Kasumi-1 (cell line): ENCODE results near the gene PASD1.
"Not testable (repeated sequence)": the region's sequence is repeated elsewhere in the genome, so short reads cannot be mapped to it uniquely, and the experiment has no call there.

ENCODE experiments used
- DNase-seq, 2 experiments: peaks; one replicate each; lab custom pipeline; 2025; lab: John Stamatoyannopoulos, UW

PASD1 gene

DNA sequence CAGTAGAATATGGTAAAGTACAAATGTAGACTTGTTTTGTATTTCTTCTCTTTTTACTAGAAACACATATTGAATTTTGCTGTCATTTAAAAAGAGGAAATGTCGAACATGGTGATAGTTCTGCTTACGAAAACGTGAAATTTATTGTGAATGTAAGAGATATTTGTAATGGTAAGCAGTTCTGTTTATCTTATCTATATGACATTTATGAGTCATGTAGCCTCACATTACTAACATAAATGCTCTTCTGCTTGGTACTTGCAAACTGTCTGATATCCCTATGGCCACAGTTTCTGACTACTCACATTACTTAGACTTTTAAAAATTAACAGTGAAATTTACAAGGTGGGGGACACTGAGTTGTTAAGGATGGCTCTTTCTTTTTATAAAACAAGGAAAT, 57.9 kb downstream of the PASD1 start:
- DNase-seq, result no peak

DNA sequence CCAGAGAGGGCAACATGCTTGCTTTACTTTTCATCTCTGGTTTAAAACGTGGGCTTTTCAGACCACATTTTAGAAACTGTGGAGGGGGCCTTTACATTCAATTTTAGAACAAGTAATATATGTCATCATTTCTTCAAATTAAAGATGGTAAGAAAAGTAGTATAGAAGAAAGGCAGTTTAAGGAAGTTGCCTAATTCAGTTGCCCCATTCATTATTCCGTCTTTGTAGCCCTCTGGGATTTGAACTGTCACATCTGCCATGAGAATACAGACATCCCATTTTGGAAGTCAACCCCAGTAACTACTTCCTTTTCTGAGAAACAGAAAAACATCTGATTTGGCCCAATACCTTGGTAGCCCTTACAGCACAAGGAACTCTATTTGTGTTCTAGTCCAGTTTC, 61.2 kb downstream of the PASD1 start:
- no peak for DNase-seq

DNA sequence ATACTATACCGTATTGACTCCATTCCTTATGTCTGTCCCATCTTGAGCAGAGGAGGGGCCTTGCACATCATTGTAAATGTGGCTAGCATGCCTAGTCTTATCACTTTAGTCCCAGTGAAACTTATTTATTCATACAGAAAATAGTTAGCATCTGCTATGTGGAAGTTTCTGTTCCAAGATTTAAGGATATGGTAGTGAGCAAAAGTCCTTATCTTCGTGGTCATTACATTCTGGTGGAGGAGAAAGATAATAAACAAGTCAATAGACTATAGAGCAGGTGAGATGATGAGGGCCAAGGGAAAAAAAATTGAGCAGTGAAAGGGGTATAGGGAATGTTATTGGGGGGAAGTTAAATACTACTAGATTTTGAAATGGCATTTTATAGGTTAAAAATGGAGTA, 68.3 kb downstream of the PASD1 start:
- DNase-seq, result no peak

DNA sequence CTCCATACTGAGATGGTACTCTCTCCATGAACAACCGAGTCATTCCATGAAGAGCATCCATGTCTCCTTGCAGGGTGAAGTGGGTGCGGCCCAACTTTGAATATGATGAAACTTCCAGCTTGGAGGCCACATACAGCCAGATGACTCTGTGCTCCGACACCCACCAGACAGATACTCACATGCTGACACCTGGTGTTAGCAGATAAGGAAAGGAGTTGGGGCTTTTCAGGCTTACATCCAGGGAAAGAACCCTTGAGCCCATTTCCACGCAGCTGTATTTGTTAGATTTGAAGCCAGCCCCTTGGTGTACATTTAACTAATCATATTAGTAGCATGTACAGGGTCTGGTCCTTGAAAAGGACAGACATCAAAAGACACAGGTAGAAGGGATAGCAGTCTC, 69.7 kb downstream of the PASD1 start:
- DNase-seq, result no peak

DNA sequence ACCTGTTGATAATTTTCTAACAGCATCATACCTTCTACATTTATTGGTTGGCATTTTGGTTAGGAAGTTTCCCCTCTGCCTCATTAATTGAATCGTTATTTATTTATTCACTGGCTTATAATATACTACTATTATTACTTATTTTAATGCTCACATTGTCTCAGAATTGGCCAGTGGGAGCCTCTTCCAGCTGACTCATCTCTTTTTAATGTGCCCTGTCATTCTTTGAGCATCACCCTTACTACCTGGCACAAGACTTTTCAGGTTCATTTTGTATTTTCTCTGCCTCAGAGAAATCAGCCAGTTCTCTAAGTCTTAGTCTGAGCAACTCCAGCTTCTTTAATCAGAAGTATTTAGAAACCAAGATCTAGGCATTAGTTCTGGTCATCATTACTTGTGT, 71.5 kb downstream of the PASD1 start:
- DNase-seq, result no peak

DNA sequence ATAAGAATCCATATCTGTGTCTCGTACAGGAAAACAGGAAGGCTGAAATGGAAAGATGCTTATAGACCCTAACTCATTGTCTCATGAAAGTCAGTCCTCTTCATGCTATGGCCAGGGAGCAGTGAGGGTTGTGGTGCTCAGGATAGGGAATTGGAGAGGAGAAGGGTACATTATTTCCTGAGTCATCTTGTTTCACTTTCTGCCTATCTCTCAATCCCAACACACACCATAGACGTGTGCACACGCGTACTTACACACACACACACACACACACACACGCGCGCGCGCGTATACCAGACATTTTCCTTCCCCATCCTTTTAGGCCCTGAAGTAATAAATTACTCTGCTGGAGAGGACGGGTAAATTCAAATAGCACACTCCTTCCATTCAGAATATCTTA, 78.1 kb downstream of the PASD1 start:
- no peak for DNase-seq

DNA sequence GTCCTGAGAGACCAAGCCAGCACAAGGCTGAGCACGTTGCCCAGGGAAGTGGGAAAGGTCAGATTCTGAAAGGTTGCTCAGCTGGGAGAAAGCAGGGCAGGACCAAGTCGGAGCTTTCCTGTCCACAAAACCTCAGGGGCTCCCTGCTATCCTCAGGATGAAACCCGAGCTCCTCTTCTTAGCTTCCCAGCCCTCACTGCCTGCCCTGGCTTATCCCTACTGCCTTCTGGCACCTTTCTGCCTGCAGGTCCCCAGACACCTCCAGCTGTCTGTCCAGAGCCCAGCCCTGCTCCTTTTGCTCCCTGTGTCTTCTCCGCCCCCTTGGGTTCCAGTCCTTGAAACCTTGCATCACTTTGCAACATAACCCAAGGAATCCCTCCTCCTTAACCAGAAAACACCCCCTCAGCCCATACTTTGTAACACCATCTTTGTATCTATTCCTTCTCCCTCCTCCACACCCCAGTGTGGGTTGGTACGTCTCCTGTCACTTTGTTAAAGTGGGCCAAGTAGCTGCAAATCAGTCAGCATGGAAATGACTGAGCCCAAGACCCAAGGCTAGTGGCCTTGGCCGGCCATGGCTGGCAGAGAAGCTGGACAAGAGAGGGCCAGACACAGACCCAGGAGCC, 111.8 kb downstream of the PASD1 start:
- DNase-seq, result no peak

DNA sequence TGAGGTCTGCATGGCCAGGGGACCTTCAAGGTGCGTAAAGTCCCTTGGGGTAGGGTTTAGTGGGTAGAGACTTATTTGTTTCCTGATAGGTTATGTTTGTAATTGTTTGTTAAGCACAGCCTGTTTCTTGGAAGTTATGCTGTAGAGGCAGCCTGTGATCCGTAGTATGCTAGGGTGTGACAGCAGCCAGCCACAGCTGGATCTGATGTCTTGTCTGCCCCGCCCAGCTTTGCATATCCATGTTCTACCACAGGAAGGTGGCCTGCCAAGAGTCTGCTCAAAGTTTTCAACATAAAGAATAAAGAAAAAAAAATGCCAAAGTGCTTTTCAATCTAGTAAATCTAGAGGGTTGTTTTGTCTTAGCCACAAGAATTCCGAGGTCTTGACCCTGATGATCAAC, 112.7 kb downstream of the PASD1 start:
- DNase-seq, result no peak

DNA sequence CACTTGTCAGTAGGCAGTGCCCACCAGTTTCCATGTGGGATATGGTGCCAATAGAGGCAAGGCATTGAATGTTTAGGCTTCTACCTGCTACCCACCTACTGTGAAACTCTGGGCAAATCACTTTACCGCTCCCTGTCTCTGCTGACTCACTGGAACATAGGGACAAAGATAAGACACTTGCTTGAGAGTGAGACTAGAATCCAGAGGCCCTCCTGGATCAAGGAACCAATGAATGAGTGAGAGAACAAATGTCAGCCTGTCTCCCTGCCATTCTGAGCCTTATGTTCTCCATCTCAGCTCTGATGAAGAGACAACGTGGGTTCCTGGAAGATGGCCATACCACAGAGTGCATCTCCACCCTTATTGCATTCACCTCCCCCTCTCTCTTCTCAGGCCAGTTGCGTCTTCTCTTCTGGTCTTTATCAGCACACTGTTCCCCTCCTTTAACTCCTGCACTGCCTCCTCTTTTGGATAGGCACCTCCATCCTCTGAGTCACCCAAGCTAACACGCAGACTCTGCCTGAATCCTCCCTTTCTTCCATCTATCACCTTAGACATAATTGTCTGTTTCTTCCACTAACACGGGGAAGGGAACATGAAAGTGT, 116.4 kb downstream of the PASD1 start:
- no peak for DNase-seq

DNA sequence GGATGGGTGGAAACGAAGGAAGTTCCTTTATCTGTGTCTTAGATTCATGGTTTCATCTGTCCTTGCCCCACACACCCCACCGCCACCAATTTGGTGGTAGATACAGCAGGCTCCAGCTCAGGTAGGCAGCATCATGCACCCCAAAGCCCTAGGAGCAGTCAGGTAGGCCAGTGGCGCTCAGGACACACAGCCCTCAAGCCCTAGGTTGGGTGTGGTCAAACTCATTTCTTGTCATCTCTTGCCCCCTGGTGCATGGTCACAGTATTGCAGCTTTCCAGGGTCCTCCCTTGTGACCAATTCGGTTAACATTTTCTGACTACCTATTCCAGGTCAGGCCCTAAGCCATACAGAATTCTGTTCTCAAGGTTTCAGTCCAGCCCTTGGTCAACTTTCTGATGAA, 117.3 kb downstream of the PASD1 start:
- peak; percentile 7 to 30 for DNase-seq

DNA sequence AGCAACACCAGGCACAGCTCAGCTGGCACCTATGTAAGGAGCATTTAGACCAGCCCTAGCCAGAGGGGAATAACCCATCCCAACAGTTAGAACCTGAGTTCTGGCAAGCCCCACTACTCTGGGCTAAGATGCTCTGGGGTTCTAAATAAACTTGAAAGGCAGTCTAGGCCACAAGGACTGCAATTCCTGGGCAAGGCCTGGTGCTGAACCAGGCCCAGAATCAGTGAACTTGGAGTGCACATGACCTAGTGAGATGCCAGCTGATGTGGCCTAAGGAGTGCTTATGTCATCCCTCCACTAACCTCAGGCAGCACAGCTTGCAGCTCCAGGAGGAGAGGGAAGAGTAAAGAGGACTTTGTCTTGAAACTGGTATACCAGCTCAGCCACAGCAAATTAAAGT, 124.2 kb downstream of the PASD1 start:
- DNase-seq, result no peak

DNA sequence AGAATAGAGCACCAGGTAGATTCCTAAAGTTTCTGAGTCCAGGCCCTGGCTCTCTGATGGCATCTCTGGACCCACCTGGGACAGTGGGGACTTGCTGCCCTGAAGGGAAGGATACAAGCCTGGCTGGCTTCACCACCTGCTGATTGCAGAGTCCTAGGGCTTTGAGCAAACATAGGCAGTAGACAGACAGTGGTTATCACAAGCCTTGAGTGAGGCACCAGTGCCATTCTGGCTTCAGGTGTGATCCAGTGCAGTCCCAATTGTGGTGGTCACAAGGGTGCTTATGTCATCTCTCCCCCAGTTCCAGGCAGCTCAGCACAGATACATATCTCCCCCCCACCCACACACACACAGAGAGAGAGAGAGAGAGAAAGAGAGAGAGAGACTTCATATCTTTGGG, 125.2 kb downstream of the PASD1 start:
- no peak for DNase-seq

DNA sequence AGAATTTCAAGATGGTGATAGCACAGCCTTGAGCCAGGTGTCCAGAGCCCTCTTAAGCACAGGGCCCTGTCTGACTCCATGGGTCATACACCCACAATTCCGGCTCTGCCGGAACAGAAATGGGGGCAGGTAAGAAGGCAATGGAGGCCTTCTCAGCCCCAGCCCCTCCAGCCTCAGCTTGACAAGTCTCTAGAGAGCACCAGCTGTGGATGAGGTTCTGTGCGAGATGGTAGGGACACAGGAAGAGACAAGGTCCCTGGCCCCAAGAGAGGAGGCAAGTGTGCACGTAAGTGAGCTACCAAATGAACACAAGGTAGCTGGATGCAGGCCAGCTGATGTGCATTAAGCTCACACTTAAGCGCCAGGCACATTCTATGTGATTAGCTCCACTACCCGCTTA, 129.3 kb downstream of the PASD1 start:
- DNase-seq, result no peak

DNA sequence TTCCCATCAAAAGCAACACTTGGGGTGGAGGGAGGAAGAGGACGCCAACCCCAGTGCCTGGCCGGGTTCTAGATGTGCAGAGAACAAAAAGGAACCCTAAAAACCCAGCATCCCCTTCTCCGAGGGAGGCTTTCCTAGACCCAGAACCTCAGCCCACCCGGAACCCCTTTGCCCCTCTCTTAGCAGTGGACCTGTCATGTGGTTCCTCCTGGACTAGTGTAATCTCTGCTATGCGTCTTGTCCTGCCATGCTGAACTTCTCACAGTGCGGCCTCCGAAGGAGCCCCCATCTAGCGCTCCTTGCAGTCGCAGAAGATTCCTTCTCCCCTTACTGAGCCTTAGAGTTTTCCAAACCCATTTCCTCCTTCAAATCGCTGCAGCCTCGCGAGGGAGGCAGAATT, 130.6 kb downstream of the PASD1 start:
- no peak for DNase-seq

DNA sequence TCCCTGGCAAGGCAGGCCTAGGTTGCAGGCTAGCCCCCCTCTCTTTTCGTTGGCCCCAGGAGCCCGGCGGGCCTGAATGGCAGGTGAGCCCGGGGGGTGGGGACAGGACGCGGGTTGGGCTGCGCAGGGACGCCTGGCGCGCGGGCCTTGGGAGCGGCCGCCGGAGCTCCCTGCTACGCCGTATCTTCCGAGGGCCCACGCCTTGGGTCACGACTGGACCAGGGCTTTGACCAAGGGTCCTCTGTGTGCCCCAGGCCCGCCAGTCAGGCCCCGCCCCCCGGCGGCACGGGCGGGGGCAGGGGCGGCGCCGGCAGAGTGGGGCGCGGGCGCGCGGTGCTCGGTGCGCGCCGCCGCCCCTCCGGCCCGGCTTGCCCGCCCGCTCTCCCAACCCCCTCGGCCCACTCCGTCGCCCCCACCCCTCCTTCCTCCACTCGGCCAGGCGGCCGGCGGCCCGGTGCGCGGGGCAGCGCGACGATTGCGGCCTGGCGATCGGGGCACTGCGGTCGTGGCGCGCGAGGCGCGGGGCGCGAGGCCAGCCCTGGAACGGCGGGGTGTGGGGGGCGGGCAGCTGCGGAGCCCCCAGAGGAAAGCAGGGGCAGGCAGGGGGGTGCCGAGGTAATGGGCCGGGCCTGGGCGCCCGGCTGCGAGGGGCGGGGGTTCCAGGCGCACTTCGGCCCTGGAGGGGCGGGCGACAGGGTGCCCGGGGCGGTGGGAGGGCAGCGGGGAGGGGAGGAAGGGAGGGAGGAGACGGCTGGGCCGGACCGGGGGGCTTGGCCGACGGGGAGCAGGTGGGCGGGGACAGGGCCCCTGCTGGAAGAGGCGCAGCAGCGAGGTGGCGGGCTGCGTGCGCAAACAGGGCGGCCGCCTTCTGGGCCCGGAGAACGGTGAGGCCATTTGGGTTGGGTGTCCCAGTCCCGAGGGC, 131.4 kb downstream of the PASD1 start, which contains the start of gene PRRG3:
Gene PRRG3, plus strand, starts transcription at position 798 of the 922 bp plus-strand sequence. CDS start 3,357 bp downstream, outside the sequence.
- DNase-seq, result no peak

DNA sequence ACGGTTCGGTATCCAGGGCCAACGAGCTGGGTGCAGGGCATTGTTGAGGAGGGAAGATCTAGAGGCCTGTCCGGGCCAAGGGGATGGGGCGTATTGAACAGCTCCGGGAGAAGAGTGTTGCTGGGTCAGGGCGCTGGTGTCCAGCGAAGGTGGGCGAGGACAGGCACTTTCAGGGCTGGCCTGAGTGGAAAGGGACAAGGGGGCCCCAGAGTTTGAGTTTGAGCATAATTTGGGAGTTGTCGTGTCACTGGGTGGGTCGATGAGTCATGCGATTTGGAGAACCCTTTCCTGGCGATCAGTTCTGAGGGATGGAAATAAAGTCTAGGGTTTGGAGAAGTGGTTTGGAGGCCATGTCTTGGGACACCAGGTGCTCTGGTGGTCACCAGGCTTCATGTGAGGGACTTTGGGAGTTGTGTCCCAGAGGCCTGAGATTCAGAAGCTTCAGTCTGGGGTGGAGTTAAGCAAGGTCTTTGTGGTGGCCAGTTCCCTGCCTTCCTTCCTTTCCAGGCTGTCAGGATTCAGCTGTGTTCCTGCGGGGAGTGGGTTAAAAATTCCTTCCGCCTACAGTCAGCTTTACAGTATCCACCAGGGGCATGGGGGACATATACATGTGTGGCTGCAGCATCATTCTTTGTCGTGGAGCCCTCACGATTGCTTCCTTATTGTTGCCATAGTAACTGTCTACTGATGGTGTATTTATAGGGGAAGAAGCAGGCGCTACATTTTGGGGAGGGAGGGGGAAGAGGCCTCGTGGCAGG, 132.3 kb downstream of the PASD1 start:
- no peak for DNase-seq

DNA sequence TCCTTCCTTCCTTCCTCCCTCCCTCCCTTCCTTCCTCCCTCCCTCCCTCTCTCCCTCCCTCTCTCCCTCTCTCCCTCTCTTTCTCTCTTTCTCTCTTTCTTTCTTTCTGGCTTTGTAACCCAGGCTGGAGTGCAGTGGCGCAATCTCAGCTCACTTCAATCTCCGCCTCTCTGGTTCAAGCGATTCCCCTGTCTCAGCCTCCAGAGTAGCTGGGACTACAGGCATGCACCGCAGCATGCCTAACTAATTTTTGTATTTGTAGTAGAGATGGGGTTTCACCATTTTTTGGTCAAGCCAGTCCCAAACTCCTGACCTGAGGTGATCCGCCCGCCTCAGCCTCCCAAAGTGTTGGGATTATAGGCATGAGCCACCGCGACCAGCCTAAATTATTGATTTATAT, 133.6 kb downstream of the PASD1 start:
- DNase-seq, result not testable (repeated sequence)

DNA sequence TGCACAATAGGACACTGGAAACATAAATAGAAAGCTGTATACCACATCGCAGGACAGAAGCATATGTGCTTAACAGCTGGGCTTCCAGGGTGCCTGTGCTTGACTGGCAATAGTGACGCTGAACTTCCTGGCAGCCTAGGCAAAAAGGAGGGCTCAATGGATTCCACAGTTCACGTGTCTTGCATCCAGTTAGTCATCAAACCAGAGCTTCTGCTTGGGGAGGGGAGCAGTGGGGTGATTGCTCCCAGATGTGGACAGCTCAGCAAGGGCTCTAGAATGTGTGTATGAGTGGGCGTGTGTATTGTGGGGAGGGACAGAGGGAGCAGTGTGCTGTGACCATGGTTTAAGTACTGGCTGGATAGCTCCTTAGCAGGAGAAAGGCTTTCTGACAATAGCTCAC, 134.0 kb downstream of the PASD1 start:
- DNase-seq, result no peak

DNA sequence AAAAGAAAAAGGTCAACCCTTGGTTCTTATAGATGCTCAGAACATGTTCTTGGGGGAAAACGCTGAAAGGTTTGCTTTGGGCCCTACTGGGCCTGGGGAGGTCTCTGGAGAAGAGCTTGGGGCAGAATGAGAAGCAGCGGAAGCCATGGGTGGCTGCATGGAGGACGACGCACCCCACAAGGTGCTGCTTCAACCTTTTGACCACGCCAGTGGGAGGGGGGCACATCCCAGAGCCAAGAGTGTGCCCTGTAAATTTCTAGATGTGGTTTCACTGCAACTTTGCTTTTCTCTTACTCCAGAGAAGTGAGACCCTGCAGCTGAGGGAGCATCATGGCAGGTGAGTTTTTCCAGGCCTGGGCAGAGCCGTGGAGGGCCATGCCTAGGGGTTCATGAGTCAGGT, 135.0 kb downstream of the PASD1 start:
- DNase-seq, result no peak

DNA sequence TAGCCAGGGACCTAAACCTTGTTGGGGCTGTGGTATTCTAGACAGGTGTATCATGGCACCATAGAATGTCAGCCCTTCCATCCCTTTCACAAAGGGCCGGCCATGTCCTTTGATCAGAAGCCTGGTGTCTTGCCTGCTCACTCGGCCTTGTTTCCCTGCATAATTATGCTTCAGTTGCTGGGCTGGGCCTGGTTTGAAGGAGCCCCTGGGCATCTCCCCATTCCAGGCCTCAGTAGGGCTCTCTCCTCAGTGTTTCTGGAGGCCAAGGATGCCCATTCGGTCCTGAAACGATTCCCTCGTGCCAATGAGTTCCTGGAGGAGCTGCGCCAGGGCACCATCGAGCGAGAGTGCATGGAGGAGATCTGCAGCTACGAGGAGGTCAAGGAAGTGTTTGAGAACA, 136.3 kb downstream of the PASD1 start:
- no peak for DNase-seq

DNA sequence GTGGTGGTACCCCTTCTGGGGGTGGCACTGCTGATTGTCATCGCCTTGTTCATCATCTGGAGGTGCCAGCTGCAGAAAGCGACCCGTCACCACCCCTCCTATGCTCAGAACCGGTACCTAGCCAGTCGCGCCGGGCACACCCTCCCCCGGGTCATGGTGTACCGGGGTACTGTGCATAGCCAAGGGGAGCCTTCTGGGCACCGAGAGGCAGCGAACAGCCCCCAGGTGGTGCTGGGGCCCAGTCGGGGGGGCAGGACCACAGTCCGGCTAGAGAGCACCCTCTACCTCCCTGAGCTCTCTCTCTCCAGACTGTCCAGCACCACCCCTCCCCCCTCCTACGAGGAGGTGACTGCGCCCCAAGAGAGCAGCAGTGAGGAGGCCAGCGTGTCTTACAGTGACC, 137.1 kb downstream of the PASD1 start:
- no peak for DNase-seq

DNA sequence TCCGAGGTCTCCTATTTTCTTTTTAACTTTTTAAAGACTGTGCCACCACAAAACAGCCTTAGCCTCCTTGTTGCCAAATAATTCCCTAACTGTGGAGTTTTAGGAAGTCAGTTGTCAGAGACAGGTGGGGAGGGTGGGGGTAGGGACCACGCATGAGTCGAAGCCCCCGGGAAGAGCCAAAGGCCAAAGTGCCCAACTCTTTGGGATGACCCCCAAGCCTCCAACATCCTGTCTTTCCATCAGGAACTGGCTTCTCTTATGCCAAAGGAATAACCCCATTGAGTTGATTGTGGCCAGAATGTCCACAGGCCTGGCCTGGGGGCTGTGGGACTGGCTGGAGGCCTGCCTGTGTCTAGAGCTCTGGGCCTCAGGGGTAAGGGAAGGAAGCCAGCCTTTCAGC, 137.6 kb downstream of the PASD1 start:
- no peak for DNase-seq
